Aorta (tissue), 5 donors: ENCODE measurements around the gene NFATC1. TPM values are rescaled to one million over a fixed set of nuclear protein-coding genes. Genes with fewer than 3 reads are reported as not detected.

Source experiments
- ATAC-seq: fragments of 200-7000 bp; cut with Tn5 transposase; one replicate; pipeline ENCODE4 v1.9.1; 2022; ENCODE audit warnings: moderate library complexity; ENCODE audit not compliant: low FRiP score
- DNase-seq, 2 donors: peaks; one replicate each; pipeline ENCODE4 v3.0.0-alpha.2; 2020
- H3K27ac ChIP-seq, 2 donors: one replicate each; pipeline ENCODE4 v1.5.1; 2013; ENCODE audit warnings: low read length in 2 of 2, mild to moderate bottlenecking in 2 of 2, moderate library complexity in 2 of 2, control low read depth in 1 of 2, inconsistent platforms in 1 of 2, low read depth in 1 of 2
- H3K27me3 ChIP-seq, 2 donors: one replicate each; pipeline ENCODE4 v1.6.1; 2013; ENCODE audit warnings: control low read depth in 1 of 2, low read length in 1 of 2, mild to moderate bottlenecking in 1 of 2, moderate library complexity in 1 of 2; ENCODE audit not compliant: insufficient read depth in 2 of 2, control insufficient read depth in 1 of 2
- H3K36me3 ChIP-seq, 2 donors: one replicate each; pipeline ENCODE4 v1.6.1; 2013; ENCODE audit warnings: control low read depth in 1 of 2, low read length in 1 of 2, mild to moderate bottlenecking in 1 of 2; ENCODE audit not compliant: insufficient read depth in 2 of 2, control insufficient read depth in 1 of 2
- H3K4me1 ChIP-seq, 2 donors: one replicate each; pipeline ENCODE4 v1.6.1; 2013; ENCODE audit warnings: low read length in 2 of 2, control low read depth in 1 of 2, mild to moderate bottlenecking in 1 of 2, moderate library complexity in 1 of 2; ENCODE audit not compliant: insufficient read depth in 2 of 2, control insufficient read depth in 1 of 2
- H3K4me3 ChIP-seq, 2 donors: one replicate each; pipeline ENCODE4 v1.5.1; 2013; ENCODE audit warnings: low read length in 2 of 2, control low read depth in 1 of 2, mild to moderate bottlenecking in 1 of 2
- H3K9me3 ChIP-seq: one replicate; pipeline ENCODE4 v1.6.1; 2013; ENCODE audit warnings: mild to moderate bottlenecking, low read length; ENCODE audit not compliant: control insufficient read depth
- WGBS, 2 donors: extraction: QIAGEN DNeasy Blood & Tissue Kit; methylation state at CpG; one replicate each; pipeline ENCODE4 v1.1.7; 2013; 5-methylcytosine and 5-hydroxymethylcytosine counted together
- intact Hi-C, 2 donors: fragments of 100-400 bp; cut with DNase I; formaldehyde crosslinking; loops; one replicate each; pipeline versions ENCODE4 v1.14.2 to v1.15.0; 2022
- polyA plus RNA-seq, 2 donors: library from polyadenylated mRNA; stranded (reverse); fragments of 200-250 nt; gene quantifications; one replicate each; pipeline ENCODE4 v1.2.3, GENCODE V29; 2013
- total RNA-seq, 2 donors: library from RNA; stranded (reverse); fragmentation: NEBNext Ultra II Directional; extraction: Animal tissue kit (Norgen Biotek cat#: 25700); gene quantifications; one replicate each; pipeline ENCODE4 v1.2.1, GENCODE V29; 2021
- donor health status: healthy with polysubstance abuse.
- donor health status: Bipolar disorder and iron deficiency.
- donor health status: DM: no; HTN: no; CAD: no.
- donor health status: DM: no; HTN: no; CAD: no.
- donor health status: DM: yes; HTN: yes; CAD: no.

The NFATC1 gene
- total and polyA plus RNA-seq, 4 donors: 2.0 to 39.2 (median 22.2) TPM

GRCh38 chr18:79434607-79435401, 39.1 kb downstream of the NFATC1 start:
- intact Hi-C loops: no loop called here
- DNase-seq (no peak), ATAC-seq (no peak)
- Histone ChIP-seq H3K4me1 (no peaks in the 10 kb centered on the region), H3K27me3 (no peaks in the 10 kb centered on the region), H3K9me3 (no peaks in the 10 kb centered on the region), H3K27ac (no peak overlapping the region), H3K36me3 (peaks cover 0 to 2% of the 10 kb centered on the region in 2 donors), H3K4me3 (no peak overlapping the region)
- 92 to 93% methylated on average over 29 to 31 of the region's 31 CpGs for WGBS, 2 donors

GRCh38 chr18:79436556-79437275, 41.0 kb downstream of the NFATC1 start:
- Histone ChIP-seq H3K27ac (no peak overlapping the region), H3K9me3 (no peaks in the 10 kb centered on the region), H3K4me3 (no peak overlapping the region), H3K4me1 (no peaks in the 10 kb centered on the region), H3K27me3 (no peaks in the 10 kb centered on the region), H3K36me3 (peaks cover 0 to 2% of the 10 kb centered on the region in 2 donors)
- 96% methylated on average over 37 of the region's 37 CpGs for WGBS, 2 donors
- ATAC-seq: no peak
- intact Hi-C loops: no loop called here
- DNase-seq: no peak

- Histone ChIP-seq H3K4me3 (no peak overlapping the region), H3K9me3 (no peaks in the 10 kb centered on the region), H3K27me3 (no peaks in the 10 kb centered on the region), H3K36me3 (peaks cover 0 to 2% of the 10 kb centered on the region in 2 donors), H3K27ac (no peak overlapping the region), H3K4me1 (no peaks in the 10 kb centered on the region)
- 92 to 95% methylated on average over 36 of the region's 36 CpGs for WGBS, 2 donors
- ATAC-seq (no peak), DNase-seq (no peak)
- intact Hi-C loops: no loop called here
These were observed 42.6 kb downstream of the NFATC1 start for GRCh38 chr18:79438089-79438897.

- no peak for DNase-seq
- 90 to 91% methylated on average over 37 of the region's 37 CpGs for WGBS, 2 donors
- H3K9me3 ChIP-seq: no peaks in the 10 kb centered on the region
- no peaks in the 10 kb centered on the region for H3K4me1 ChIP-seq
- no peaks in the 10 kb centered on the region for H3K27me3 ChIP-seq
- no peak for ATAC-seq
- intact Hi-C loops: no loop called here
- peaks cover 0 to 2% of the 10 kb centered on the region in 2 donors for H3K36me3 ChIP-seq
- no peak overlapping the region for H3K27ac ChIP-seq
- H3K4me3 ChIP-seq: no peak overlapping the region
These were observed 43.3 kb downstream of the NFATC1 start for GRCh38 chr18:79438898-79439627.

GRCh38 chr18:79439628-79440023, 43.9 kb downstream of the NFATC1 start:
- Histone ChIP-seq H3K4me1 (no peaks in the 10 kb centered on the region), H3K27me3 (no peaks in the 10 kb centered on the region), H3K27ac (no peak overlapping the region), H3K36me3 (no peaks in the 10 kb centered on the region), H3K9me3 (no peaks in the 10 kb centered on the region), H3K4me3 (no peak overlapping the region)
- ATAC-seq (no peak), DNase-seq (no peak)
- intact Hi-C loops: no loop called here
- 89 to 90% methylated on average over 16 of the region's 16 CpGs for WGBS, 2 donors

- H3K27ac ChIP-seq: no peak overlapping the region
- intact Hi-C loops: no loop called here
- ATAC-seq (no peak), DNase-seq (no peak)
- H3K27me3 ChIP-seq: no peaks in the 10 kb centered on the region
- no peaks in the 10 kb centered on the region for H3K36me3 ChIP-seq
- H3K9me3 ChIP-seq: no peaks in the 10 kb centered on the region
- no peaks in the 10 kb centered on the region for H3K4me1 ChIP-seq
- 93 to 94% methylated on average over 30 to 31 of the region's 31 CpGs for WGBS, 2 donors
- H3K4me3 ChIP-seq: no peak overlapping the region
These were observed 44.8 kb downstream of the NFATC1 start for GRCh38 chr18:79440316-79441110.

GRCh38 chr18:79441420-79441819, 45.7 kb downstream of the NFATC1 start:
- DNase-seq (no peak), ATAC-seq (no peak)
- Histone ChIP-seq H3K27ac (no peak overlapping the region), H3K4me1 (no peaks in the 10 kb centered on the region), H3K36me3 (no peaks in the 10 kb centered on the region), H3K4me3 (no peak overlapping the region), H3K27me3 (no peaks in the 10 kb centered on the region), H3K9me3 (no peaks in the 10 kb centered on the region)
- 97% methylated on average over 16 of the region's 16 CpGs for WGBS, 2 donors
- intact Hi-C loops: no loop called here
